MCF 10A (cell line): ENCODE data around the gene TRAF1. TPM values are rescaled to one million over a fixed set of nuclear protein-coding genes. Genes with fewer than 3 reads are reported as not detected.
A peak's percentile ranks its signal among the peaks of the same experiment; 100 is the strongest.

Source experiments
- BruUV-seq: library from RNA; stranded (reverse); fragments of 400-500 nt; replicated peaks from 2 replicates; lab custom pipeline; 2021; lab: Mats Ljungman, UMichigan
- CTCF ChIA-PET: fragments of 300-600 bp; sonication (Branson Sonifier 250); formaldehyde crosslinking; extraction: SDS; loops from one replicate; lab custom pipeline; 2021; ENCODE audit warnings: antibody characterized with exemption, inconsistent platforms; lab: Yijun Ruan, JAX
- POLR2A ChIA-PET: fragments of 300-600, 350-650 bp; sonication (Branson Sonifier 250); formaldehyde crosslinking; extraction: SDS; loops from one replicate; lab custom pipeline; 2020; ENCODE audit warnings: antibody characterized with exemption, inconsistent platforms; lab: Yijun Ruan, JAX
- DNase-seq: peaks from one replicate; pipeline ENCODE4 v3.0.0-alpha.2; 2018; ENCODE audit not compliant: unreplicated experiment
- H3K27ac Mint-ChIP-seq: one replicate; pipeline ENCODE4 v1.8.0; 2022; ENCODE audit warnings: mild to moderate bottlenecking, low read depth, mixed read lengths; ENCODE audit not compliant: unreplicated experiment
- H3K27me3 Mint-ChIP-seq: one replicate; pipeline ENCODE4 v1.8.0; 2022; ENCODE audit warnings: mixed read lengths; ENCODE audit not compliant: insufficient read depth, unreplicated experiment
- H3K36me3 Mint-ChIP-seq: one replicate; pipeline ENCODE4 v1.8.0; 2022; ENCODE audit warnings: mild to moderate bottlenecking, moderate library complexity, mixed read lengths; ENCODE audit not compliant: insufficient read depth, unreplicated experiment
- H3K4me1 Mint-ChIP-seq: one replicate; pipeline ENCODE4 v1.8.0; 2022; ENCODE audit warnings: mixed read lengths; ENCODE audit not compliant: insufficient read depth, unreplicated experiment
- H3K4me3 Mint-ChIP-seq: one replicate; pipeline ENCODE4 v1.8.0; 2022; ENCODE audit warnings: mild to moderate bottlenecking, moderate library complexity, mixed read lengths; ENCODE audit not compliant: unreplicated experiment
- H3K9me3 Mint-ChIP-seq: one replicate; pipeline ENCODE4 v1.8.0; 2022; ENCODE audit warnings: mixed read lengths; ENCODE audit not compliant: unreplicated experiment
- intact Hi-C: fragments of 100-400 bp; cut with micrococcal nuclease; formaldehyde crosslinking; loops from 2 replicates; pipeline ENCODE4 v1.14.1; 2022
- total RNA-seq: library from RNA; stranded (reverse); gene quantifications from 2 replicates; pipeline ENCODE4 v1.2.3, GENCODE V29; 2022
- TF ChIP-seq, protein P1 (sequence below): fragments of 200-600 bp; IDR thresholded peaks from one replicate; pipeline ENCODE4 v1.8.0; 2022; ENCODE audit warnings: antibody characterized with exemption, mild to moderate bottlenecking; ENCODE audit not compliant: unreplicated experiment

Gene TRAF1
- total RNA-seq, 1 experiment from 2014 or later: 0.84 TPM

DNA sequence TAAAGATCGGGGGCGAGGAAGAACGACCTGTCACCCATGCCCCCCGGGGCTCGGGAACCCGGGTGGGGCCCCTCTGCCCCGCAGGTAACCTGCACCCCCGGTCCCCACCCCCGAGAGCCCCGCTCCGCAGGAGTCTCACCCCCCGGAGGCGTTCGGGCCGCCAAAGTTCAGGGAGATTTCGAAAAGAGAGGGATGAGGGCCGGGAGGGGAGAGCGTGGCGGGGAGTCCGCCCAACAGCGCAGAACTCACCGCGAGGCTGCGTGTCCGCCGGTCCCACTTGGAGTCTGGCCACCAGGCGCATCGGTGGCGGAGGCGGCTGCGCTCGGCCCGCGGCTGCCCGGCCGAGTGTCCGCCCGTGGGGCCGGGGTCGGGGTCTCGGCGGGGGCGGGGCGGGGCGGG lies 49.8 kb downstream of the TRAF1 start, which contains the start of gene PHF19:
Gene PHF19 (minus strand): TSS at position 347 of the 399 bp plus-strand sequence. CDS start 2,447 bp downstream, outside the sequence.
- intact Hi-C loops: loop anchor here (1.0 to 5.0 kb wide), 3 partner anchors 35 to 84 kb away; partner anchors contain the start of genes FBXW2 and PSMD5
- peak; percentile 49 for DNase-seq
- peaks cover 23% of the 10 kb centered on the region for H3K36me3 Mint-ChIP-seq
- TF ChIP-seq, protein P1, sequence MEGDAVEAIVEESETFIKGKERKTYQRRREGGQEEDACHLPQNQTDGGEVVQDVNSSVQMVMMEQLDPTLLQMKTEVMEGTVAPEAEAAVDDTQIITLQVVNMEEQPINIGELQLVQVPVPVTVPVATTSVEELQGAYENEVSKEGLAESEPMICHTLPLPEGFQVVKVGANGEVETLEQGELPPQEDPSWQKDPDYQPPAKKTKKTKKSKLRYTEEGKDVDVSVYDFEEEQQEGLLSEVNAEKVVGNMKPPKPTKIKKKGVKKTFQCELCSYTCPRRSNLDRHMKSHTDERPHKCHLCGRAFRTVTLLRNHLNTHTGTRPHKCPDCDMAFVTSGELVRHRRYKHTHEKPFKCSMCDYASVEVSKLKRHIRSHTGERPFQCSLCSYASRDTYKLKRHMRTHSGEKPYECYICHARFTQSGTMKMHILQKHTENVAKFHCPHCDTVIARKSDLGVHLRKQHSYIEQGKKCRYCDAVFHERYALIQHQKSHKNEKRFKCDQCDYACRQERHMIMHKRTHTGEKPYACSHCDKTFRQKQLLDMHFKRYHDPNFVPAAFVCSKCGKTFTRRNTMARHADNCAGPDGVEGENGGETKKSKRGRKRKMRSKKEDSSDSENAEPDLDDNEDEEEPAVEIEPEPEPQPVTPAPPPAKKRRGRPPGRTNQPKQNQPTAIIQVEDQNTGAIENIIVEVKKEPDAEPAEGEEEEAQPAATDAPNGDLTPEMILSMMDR: no peak
- H3K4me1 Mint-ChIP-seq: peaks cover 40% of the 10 kb centered on the region
- BruUV-seq: no TSS peak
- no peaks in the 10 kb centered on the region for H3K9me3 Mint-ChIP-seq
- H3K4me3 Mint-ChIP-seq: peak within 1 kb of the TSS; percentile 76
- POLR2A ChIA-PET: interaction anchor here (1.0 to 1.9 kb wide), 5 partner anchors 23 to 121 kb away, joined by 3 to 7 read pairs (median 3); partner anchors contain the start of gene FBXW2
- peak within 1 kb of the TSS; percentile 33 for H3K27ac Mint-ChIP-seq
- no peaks in the 10 kb centered on the region for H3K27me3 Mint-ChIP-seq
- CTCF ChIA-PET: no interaction called here

DNA sequence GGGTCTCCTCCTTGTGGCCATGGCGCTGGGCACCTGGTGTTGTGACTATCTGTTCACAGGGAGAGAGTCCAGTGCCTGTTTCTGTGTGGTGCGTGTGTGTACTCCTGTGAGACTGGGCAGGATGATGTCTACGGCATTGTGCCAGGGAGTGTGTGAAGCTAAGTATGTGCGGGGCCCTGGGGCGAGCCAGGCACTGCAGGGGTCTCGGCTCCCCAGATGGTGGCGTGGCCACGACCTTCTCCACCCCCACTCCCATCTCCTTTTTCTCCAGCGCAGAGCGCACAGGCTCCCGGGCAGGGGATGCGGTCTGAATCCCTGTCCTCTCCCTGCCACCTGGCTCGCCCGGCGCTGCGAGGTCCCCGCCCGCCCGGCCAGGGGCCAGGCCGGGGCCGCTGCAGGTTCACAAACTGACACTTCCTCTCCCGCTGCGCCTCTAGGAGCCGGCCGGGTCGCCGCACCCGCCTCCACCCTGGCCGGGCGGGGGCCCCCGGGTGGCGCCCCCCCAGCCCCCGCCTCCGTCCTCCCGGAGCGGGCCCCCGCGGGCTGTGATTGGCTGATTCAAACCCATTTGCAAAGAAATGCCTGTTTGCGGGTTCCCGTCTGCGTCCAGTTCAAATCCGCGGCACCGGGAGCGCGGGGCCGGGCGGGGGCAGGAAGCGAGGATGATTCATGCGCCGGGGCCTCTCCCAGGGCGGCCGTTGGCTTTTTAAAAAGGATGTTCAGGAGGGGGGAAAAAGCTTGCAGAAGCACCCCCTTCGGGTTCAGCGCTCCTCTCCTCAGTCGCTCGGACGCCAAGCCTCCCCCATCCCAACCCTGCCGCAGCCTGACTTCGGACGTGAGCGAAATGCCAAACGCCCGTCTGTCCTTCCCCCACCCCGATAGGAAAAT lies 50.4 kb downstream of the TRAF1 start:
- H3K36me3 Mint-ChIP-seq: peaks cover 29% of the 10 kb centered on the region
- TSS peak; percentile 28 for BruUV-seq
- H3K9me3 Mint-ChIP-seq: no peaks in the 10 kb centered on the region
- DNase-seq: peak; percentile 93
- no peaks in the 10 kb centered on the region for H3K27me3 Mint-ChIP-seq
- H3K27ac Mint-ChIP-seq: peak overlapping the region; percentile 33
- CTCF ChIA-PET: interaction anchor here (0.7 kb wide), 1 partner anchor 51 kb away, joined by 5 read pairs; no protein-coding TSS in a partner anchor
- intact Hi-C loops: loop anchor here (1.0 to 5.0 kb wide), 3 partner anchors 34 to 83 kb away; partner anchors contain the start of genes FBXW2 and PSMD5
- TF ChIP-seq, protein P1: no peak
- peaks cover 40% of the 10 kb centered on the region for H3K4me1 Mint-ChIP-seq
- H3K4me3 Mint-ChIP-seq: peak overlapping the region; percentile 76
- POLR2A ChIA-PET: interaction anchor here (0.7 to 1.9 kb wide), 5 partner anchors 60 to 246 kb away, joined by 3 to 7 read pairs (median 3); partner anchors contain the start of gene FBXW2

DNA sequence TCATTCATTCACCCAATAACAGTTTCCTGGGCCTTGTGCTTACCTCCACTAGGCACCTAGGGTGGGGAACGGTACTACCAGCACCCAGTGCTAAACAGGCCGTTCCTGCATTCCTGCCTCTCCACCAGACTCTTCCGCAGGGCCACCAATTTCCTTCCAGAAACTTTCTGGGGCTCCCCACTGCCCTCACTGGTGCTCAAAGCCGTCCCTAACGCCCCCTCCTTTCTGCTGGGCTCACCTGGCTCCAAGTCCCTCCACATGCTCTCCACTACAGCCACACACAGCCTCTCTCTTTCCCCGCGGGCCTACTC lies 51.0 kb downstream of the TRAF1 start:
- Mint-ChIP-seq H3K27ac (peak overlapping the region; percentile 33), H3K36me3 (peaks cover 32% of the 10 kb centered on the region), H3K9me3 (no peaks in the 10 kb centered on the region), H3K4me1 (peaks cover 40% of the 10 kb centered on the region), H3K4me3 (peak overlapping the region; percentile 76), H3K27me3 (no peaks in the 10 kb centered on the region)
- CTCF ChIA-PET: interaction anchor here (0.7 to 1.1 kb wide), 2 partner anchors 51 to 256 kb away, joined by 5 read pairs; no protein-coding TSS in a partner anchor
- POLR2A ChIA-PET: interaction anchor here (0.7 to 1.9 kb wide), 4 partner anchors 82 to 247 kb away, joined by 3 to 7 read pairs (median 4); partner anchors contain the start of gene FBXW2
- BruUV-seq: no TSS peak
- intact Hi-C loops: loop anchor here (5.0 kb wide), 1 partner anchor 33 kb away; the partner anchor contains the start of gene PSMD5
- no peak for DNase-seq
- TF ChIP-seq, protein P1: no peak

DNA sequence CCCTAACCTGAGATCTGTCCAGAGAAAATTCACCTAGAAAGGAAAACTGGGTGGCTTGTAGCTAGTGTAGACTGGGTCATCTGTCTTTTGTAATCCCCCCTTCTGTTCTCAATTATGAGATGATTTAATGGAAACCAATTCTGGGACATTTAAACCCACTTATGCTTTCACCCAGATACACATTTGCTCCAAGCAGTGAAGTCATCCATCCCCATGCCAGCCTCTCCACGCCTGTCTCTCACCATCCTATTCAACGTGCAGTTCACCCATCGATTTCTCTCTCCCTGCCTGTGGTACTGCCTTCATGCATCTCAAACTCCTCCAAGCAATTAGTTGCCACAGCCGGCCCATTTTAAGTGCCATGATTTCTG lies 51.4 kb downstream of the TRAF1 start:
- ChIA-PET POLR2A (interaction anchor here (0.8 to 1.9 kb wide), 3 partner anchors 82 to 198 kb away, joined by 3 to 7 read pairs (median 6); partner anchors contain the start of gene FBXW2), CTCF (interaction anchor here (1.1 kb wide), 1 partner anchor 255 kb away, joined by 5 read pairs; no protein-coding TSS in a partner anchor)
- H3K36me3 Mint-ChIP-seq: peaks cover 32% of the 10 kb centered on the region
- no peaks in the 10 kb centered on the region for H3K9me3 Mint-ChIP-seq
- no peak for DNase-seq
- H3K4me1 Mint-ChIP-seq: peaks cover 40% of the 10 kb centered on the region
- intact Hi-C loops: loop anchor here (5.0 kb wide), 1 partner anchor 33 kb away; the partner anchor contains the start of gene PSMD5
- TF ChIP-seq, protein P1: no peak
- H3K27me3 Mint-ChIP-seq: no peaks in the 10 kb centered on the region
- BruUV-seq: no TSS peak
- H3K27ac Mint-ChIP-seq: peak overlapping the region; percentile 33
- peak overlapping the region; percentile 76 for H3K4me3 Mint-ChIP-seq
